Sciatic nerve (tissue), 2 donors: ENCODE measurements around the gene EZH2. TPM values are rescaled to one million over a fixed set of nuclear protein-coding genes. Genes with fewer than 3 reads are reported as not detected.

Experiments
- ATAC-seq: fragments of 200-7000 bp; cut with Tn5 transposase; one replicate; pipeline ENCODE4 v1.9.1; 2020; ENCODE audit warnings: mild to moderate bottlenecking, moderate library complexity
- DNase-seq: peaks from one replicate; pipeline ENCODE4 v3.0.0-alpha.2; 2020; ENCODE audit warnings: low spot score
- intact Hi-C: fragments of 100-400 bp; cut with DNase I; formaldehyde crosslinking; loops from one replicate; pipeline ENCODE4 v1.14.2; 2022
- total RNA-seq: library from RNA; stranded (reverse); fragmentation: NEBNext Ultra II Directional; extraction: Animal tissue kit (Norgen Biotek cat#: 25700); gene quantifications from one replicate; pipeline ENCODE4 v1.2.1, GENCODE V29; 2021
- donor health status: DM: no; HTN: no; CAD: no.
- donor health status: DM: no; HTN: no; CAD: no.

The EZH2 gene
- total RNA-seq, 1 donor from 2014 or later = 4.4 TPM

GRCh38 chr7:148821422-148821821 is 62.7 kb downstream of the EZH2 start:
- no peak for DNase-seq
- ATAC-seq = no peak
- intact Hi-C loops = no loop called here

GRCh38 chr7:148819697-148820360 is 64.3 kb downstream of the EZH2 start:
- intact Hi-C loops = no loop called here
- ATAC-seq = no peak
- DNase-seq = no peak

- intact Hi-C loops = no loop called here
- DNase-seq = no peak
- ATAC-seq = no peak
These were observed 68.5 kb downstream of the EZH2 start for GRCh38 chr7:148815612-148816011.

GRCh38 chr7:148814922-148815559 is 69.0 kb downstream of the EZH2 start:
- no peak for ATAC-seq
- intact Hi-C loops = no loop called here
- no peak for DNase-seq

GRCh38 chr7:148813890-148814289 is 70.2 kb downstream of the EZH2 start:
- ATAC-seq (no peak), DNase-seq (no peak)
- intact Hi-C loops = no loop called here

- ATAC-seq = no peak
- intact Hi-C loops = no loop called here
These were observed 72.2 kb downstream of the EZH2 start for GRCh38 chr7:148811892-148812291.

GRCh38 chr7:148809856-148810255 is 74.2 kb downstream of the EZH2 start:
- DNase-seq (no peak), ATAC-seq (no peak)
- intact Hi-C loops = no loop called here

More at GRCh38 chr7:148811892-148812291, 72.2 kb downstream of the EZH2 start:
- no peak for DNase-seq

- intact Hi-C loops = no loop called here
These were observed 76.7 kb downstream of the EZH2 start for GRCh38 chr7:148807436-148807835.

GRCh38 chr7:148806187-148806586 is 77.9 kb downstream of the EZH2 start:
- intact Hi-C loops = no loop called here
- DNase-seq = no peak
- ATAC-seq = no peak

More at GRCh38 chr7:148807436-148807835, 76.7 kb downstream of the EZH2 start:
- no peak for DNase-seq
- no peak for ATAC-seq

GRCh38 chr7:148804343-148805235 is 79.5 kb downstream of the EZH2 start:
- ATAC-seq (no peak), DNase-seq (no peak)
- intact Hi-C loops = no loop called here

- no peak for ATAC-seq
- intact Hi-C loops = no loop called here
- DNase-seq = no peak
These were observed 81.0 kb downstream of the EZH2 start for GRCh38 chr7:148803094-148803493.

- intact Hi-C loops = no loop called here
These were observed 82.0 kb downstream of the EZH2 start for GRCh38 chr7:148802101-148802493.

GRCh38 chr7:148800677-148801076 is 83.4 kb downstream of the EZH2 start:
- ATAC-seq (no peak), DNase-seq (no peak)
- intact Hi-C loops = no loop called here

More at GRCh38 chr7:148802101-148802493, 82.0 kb downstream of the EZH2 start:
- ATAC-seq (no peak), DNase-seq (no peak)

GRCh38 chr7:148799893-148800555 is 84.1 kb downstream of the EZH2 start:
- intact Hi-C loops = no loop called here
- ATAC-seq (no peak), DNase-seq (no peak)

- ATAC-seq = no peak
- intact Hi-C loops = no loop called here
- no peak for DNase-seq
These were observed 87.2 kb downstream of the EZH2 start for GRCh38 chr7:148796841-148797240.

GRCh38 chr7:148794476-148794875 is 89.6 kb downstream of the EZH2 start:
- ATAC-seq = no peak
- intact Hi-C loops = no loop called here
- DNase-seq = no peak

GRCh38 chr7:148793590-148793989 is 90.5 kb downstream of the EZH2 start:
- intact Hi-C loops = no loop called here
- ATAC-seq = no peak
- no peak for DNase-seq

- intact Hi-C loops = no loop called here
- ATAC-seq (no peak), DNase-seq (no peak)
These were observed 92.5 kb downstream of the EZH2 start for GRCh38 chr7:148791546-148791945.

GRCh38 chr7:148790850-148791249 is 93.2 kb downstream of the EZH2 start:
- no peak for ATAC-seq
- DNase-seq = no peak
- intact Hi-C loops = no loop called here
